Progenitor cell of endocrine pancreas (in vitro differentiated cells): Measurements from ENCODE around the gene ARHGEF16. TPM values are rescaled to one million over a fixed set of nuclear protein-coding genes. Genes with fewer than 3 reads are reported as not detected.

ENCODE experiments used
- DNase-seq: peaks from one replicate; pipeline ENCODE4 v3.0.0; 2021; ENCODE audit warnings: low spot score; ENCODE audit not compliant: unreplicated experiment
- H3K27ac Mint-ChIP-seq: 2 replicates; pipeline ENCODE4 v1.8.0; 2021; ENCODE audit warnings: mild to moderate bottlenecking, moderate library complexity, mixed read lengths
- H3K27me3 Mint-ChIP-seq: 2 replicates; pipeline ENCODE4 v1.8.0; 2021; ENCODE audit warnings: mixed read lengths
- H3K36me3 Mint-ChIP-seq: 2 replicates; pipeline ENCODE4 v1.8.0; 2022; ENCODE audit warnings: mixed read lengths; ENCODE audit not compliant: insufficient read depth
- H3K4me1 Mint-ChIP-seq: 2 replicates; pipeline ENCODE4 v1.8.0; 2021; ENCODE audit warnings: low read depth, mixed read lengths
- H3K4me3 Mint-ChIP-seq: 2 replicates; pipeline ENCODE4 v1.8.0; 2021; ENCODE audit warnings: low read depth, mild to moderate bottlenecking, moderate library complexity, mixed read lengths
- H3K9me3 Mint-ChIP-seq: 2 replicates; pipeline ENCODE4 v1.8.0; 2021; ENCODE audit warnings: low read depth, mixed read lengths
- CTCF ChIP-seq: fragments of 200-600 bp; sonication (generic); IDR thresholded peaks from one replicate; pipeline ENCODE4 v1.5.0; 2021; ENCODE audit warnings: antibody characterized with exemption, mild to moderate bottlenecking; ENCODE audit not compliant: unreplicated experiment
- total RNA-seq: library from RNA; stranded (reverse); gene quantifications from 2 replicates; pipeline ENCODE4 v1.2.1, GENCODE V29; 2021

Gene ARHGEF16
- total RNA-seq, 1 donor from 2014 or later = 63.6 TPM

GRCh38 chr1:3504151-3504821 lies 49.8 kb downstream of the ARHGEF16 start:
- no peak for TF ChIP-seq CTCF
- Mint-ChIP-seq H3K27ac (no peak overlapping the region), H3K9me3 (no peaks in the 10 kb centered on the region), H3K27me3 (no peaks in the 10 kb centered on the region), H3K4me1 (no peaks in the 10 kb centered on the region), H3K36me3 (no peaks in the 10 kb centered on the region), H3K4me3 (no peak overlapping the region)
- DNase-seq = no peak

DNA sequence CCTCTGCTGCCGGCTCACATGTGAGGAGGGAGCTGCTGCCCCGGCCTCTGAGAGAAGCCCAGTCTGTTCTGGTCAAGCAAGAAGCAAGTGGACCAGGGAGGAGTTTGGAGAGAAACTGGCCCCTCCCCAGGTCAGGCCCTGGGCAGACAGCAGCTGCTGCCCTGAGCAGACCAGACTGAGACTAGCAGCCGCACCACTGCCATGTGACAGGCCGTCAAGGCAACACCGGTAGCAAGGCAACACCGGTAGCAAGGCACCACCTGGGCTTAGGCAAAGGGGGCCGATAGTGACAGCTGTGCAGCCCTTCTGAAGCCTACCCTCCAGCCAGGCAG lies 50.3 kb downstream of the ARHGEF16 start:
- H3K27me3 Mint-ChIP-seq = no peaks in the 10 kb centered on the region
- H3K4me3 Mint-ChIP-seq = no peak overlapping the region
- H3K27ac Mint-ChIP-seq = no peak overlapping the region
- TF ChIP-seq CTCF = no peak
- no peaks in the 10 kb centered on the region for H3K9me3 Mint-ChIP-seq
- H3K36me3 Mint-ChIP-seq = no peaks in the 10 kb centered on the region
- no peak for DNase-seq
- no peaks in the 10 kb centered on the region for H3K4me1 Mint-ChIP-seq

GRCh38 chr1:3505161-3505560 lies 50.7 kb downstream of the ARHGEF16 start:
- H3K27ac Mint-ChIP-seq = no peak overlapping the region
- H3K4me3 Mint-ChIP-seq = no peak overlapping the region
- H3K4me1 Mint-ChIP-seq = no peaks in the 10 kb centered on the region
- no peaks in the 10 kb centered on the region for H3K9me3 Mint-ChIP-seq
- H3K27me3 Mint-ChIP-seq = no peaks in the 10 kb centered on the region
- TF ChIP-seq CTCF = no peak
- DNase-seq = no peak
- no peaks in the 10 kb centered on the region for H3K36me3 Mint-ChIP-seq

GRCh38 chr1:3506041-3506440 lies 51.6 kb downstream of the ARHGEF16 start:
- Mint-ChIP-seq H3K27ac (no peak overlapping the region), H3K27me3 (no peaks in the 10 kb centered on the region), H3K36me3 (no peaks in the 10 kb centered on the region), H3K9me3 (no peaks in the 10 kb centered on the region), H3K4me3 (no peak overlapping the region), H3K4me1 (no peaks in the 10 kb centered on the region)
- DNase-seq = no peak
- TF ChIP-seq CTCF = no peak

DNA sequence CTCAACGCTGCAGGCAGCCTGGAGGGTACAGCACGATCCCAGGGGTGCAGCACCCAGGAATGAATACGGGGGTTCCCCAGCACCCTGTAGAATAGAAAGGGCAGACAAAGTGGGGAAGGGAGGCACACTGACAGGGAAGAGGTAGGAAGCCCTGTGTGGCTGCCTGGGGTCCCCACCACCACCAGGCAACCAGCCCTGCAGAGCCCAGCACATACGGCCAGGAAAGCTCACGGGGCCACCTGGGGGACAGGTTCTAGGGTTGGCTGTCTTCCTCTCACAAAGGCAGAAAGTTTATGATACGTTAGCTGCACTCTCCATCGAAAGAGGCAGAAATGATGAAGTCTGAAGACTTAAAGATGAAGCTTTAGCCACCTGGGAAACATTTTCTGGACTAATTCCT lies 52.5 kb downstream of the ARHGEF16 start:
- H3K27ac Mint-ChIP-seq = no peak overlapping the region
- no peaks in the 10 kb centered on the region for H3K27me3 Mint-ChIP-seq
- H3K9me3 Mint-ChIP-seq = no peaks in the 10 kb centered on the region
- no peaks in the 10 kb centered on the region for H3K4me1 Mint-ChIP-seq
- H3K36me3 Mint-ChIP-seq = no peaks in the 10 kb centered on the region
- no peak for DNase-seq
- no peak overlapping the region for H3K4me3 Mint-ChIP-seq
- TF ChIP-seq CTCF = no peak
